ENCODE measurements around the gene CNKSR3.
A peak's percentile ranks its signal among the peaks of the same experiment; 100 is the strongest.

Gene CNKSR3

DNA sequence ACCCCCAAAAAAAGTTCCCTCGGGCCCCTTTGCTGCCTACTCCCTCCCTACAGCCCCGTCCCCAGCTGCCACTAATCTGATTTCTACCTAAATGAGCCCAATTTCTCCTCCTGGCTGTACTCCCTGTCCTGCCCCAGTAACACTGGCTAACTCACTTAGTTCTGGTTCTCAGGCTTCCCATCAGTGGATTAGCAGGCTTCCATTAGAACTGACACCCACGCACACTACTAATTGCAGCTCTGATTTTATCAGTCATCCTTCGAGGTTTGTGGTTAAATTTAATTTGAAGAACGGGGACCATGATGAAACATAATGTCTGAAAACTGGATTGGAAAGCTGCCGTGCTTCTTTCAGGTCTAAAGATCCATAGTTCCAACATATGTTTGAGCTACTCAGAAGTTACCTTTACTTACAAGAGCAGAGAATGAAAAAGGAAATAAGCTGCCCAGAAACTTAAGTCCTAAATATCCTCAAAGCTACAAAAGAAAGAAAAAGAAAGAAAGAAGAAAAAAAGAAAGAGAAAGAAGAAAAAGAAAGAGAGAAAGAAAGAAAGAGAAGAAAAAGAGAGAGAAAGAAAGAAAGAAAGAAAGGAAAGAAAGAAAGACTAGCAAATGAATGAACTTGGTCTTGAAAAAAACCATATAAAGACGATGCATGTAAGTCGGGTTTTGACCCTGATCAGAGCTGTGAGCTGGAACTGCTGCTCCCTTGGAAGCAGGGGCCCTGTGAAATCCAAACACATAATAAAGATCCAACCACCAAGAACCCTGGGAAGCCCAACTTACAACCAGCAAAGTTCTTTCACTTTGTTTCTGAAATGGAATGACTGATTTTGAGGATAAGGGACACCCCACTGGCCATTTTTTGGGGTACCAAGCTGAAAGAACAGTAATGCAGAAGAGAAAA lies 51.7 kb downstream of the CNKSR3 start:
- H3K4me3 ChIP-seq = no peak overlapping the region
- H3K36me3 ChIP-seq = no peaks in the 10 kb centered on the region
- TF ChIP-seq Cebpa-rat (IDR thresholded peaks at IDR 0.05) = no peak
- no peaks in the 10 kb centered on the region for H4K20me1 ChIP-seq
- no peaks in the 10 kb centered on the region for H3K4me1 ChIP-seq
- H3K27me3 ChIP-seq = no peaks in the 10 kb centered on the region
- no peak overlapping the region for H3K9ac ChIP-seq
- no peak overlapping the region for H3K4me2 ChIP-seq
- no peaks in the 10 kb centered on the region for H3K9me3 ChIP-seq
- no peak overlapping the region for H3K27ac ChIP-seq

DNA sequence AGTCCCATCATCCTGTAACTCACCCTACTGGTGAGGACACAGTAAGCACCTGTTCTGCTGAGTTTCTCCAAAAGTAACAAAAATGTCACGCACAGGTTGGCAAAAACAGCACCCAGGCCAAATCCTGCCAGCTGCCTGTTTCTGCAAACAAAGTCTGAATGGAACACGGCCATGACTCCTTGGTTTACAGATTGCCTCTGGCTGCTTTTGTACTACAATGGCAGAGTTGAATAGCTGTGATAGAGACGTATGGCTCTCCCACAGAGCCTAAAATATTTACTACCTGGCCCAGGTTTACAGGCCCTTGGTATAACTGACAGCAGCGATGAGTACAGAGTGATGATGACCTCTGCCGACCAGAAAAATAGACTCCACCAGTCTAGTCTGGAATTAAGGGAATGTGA lies 52.6 kb downstream of the CNKSR3 start:
- no peak overlapping the region for H3K27ac ChIP-seq
- H4K20me1 ChIP-seq = no peaks in the 10 kb centered on the region
- H3K4me2 ChIP-seq = no peak overlapping the region
- H3K4me3 ChIP-seq = no peak overlapping the region
- no peaks in the 10 kb centered on the region for H3K27me3 ChIP-seq
- H3K36me3 ChIP-seq = no peaks in the 10 kb centered on the region
- no peak for TF ChIP-seq Cebpa-rat (IDR thresholded peaks at IDR 0.05)
- H3K4me1 ChIP-seq = no peaks in the 10 kb centered on the region
- no peak overlapping the region for H3K9ac ChIP-seq
- H3K9me3 ChIP-seq = no peaks in the 10 kb centered on the region

DNA sequence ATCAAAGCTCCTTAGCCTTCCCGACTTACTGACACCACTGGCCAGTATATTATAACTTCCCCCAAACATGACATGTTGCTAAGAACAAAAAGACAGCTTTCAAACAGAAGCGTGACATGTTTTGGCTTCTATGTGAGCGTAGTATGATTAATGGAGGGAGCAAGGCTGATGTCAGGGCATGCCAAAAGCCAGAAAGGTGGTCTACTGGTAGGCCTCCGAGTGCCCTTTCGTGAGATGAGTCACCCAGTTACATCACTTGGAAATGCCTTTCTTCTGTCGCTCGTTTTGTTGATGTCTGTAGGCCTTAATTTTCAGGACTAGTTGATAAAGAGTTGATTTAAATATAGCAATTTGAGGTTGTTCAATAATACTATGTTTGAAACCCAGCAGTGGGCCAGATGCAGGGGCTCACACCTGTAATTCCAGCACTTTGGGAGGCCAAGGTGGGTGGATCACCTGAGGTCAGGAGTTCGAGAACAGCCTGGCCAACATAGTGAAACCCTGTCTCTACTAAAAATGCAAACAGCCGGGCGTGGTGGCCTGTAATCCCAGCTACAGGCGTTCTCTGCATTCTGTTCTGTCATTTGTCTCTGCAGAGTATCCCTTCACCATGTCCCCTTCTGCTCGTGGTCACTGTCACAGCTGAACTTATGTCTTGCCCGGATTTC lies 53.3 kb downstream of the CNKSR3 start:
- H3K4me3 ChIP-seq = no peak overlapping the region
- H3K4me1 ChIP-seq = no peaks in the 10 kb centered on the region
- no peaks in the 10 kb centered on the region for H4K20me1 ChIP-seq
- H3K27me3 ChIP-seq = no peaks in the 10 kb centered on the region
- no peak overlapping the region for H3K4me2 ChIP-seq
- TF ChIP-seq Cebpa-rat (IDR thresholded peaks at IDR 0.05) = no peak
- H3K36me3 ChIP-seq = no peaks in the 10 kb centered on the region
- no peaks in the 10 kb centered on the region for H3K9me3 ChIP-seq
- no peak overlapping the region for H3K9ac ChIP-seq
- no peak overlapping the region for H3K27ac ChIP-seq

DNA sequence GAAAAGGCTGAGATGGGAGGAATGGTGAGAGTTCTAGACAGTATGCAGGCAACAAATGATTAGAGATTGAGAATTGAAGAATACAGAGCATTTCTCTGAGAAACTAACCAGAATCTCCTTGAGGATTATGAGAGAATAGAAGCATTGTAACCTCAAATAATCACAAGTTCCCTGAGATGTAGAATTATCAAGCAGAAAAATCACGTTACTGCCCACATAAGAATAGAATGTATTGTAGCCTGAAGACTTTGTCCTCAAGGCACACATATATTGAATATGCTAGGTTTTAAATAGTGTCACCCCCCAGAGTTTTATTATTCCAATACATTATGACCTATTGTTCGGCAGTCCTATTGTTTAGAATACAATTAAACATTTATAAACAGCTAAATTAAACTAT lies 57.2 kb downstream of the CNKSR3 start:
- H3K27ac ChIP-seq = no peak overlapping the region
- H3K4me2 ChIP-seq = no peak overlapping the region
- 0 out of 2 replicates have a peak, but pooled peaks cover 12% of the 10 kb centered on the region for H3K36me3 ChIP-seq
- TF ChIP-seq Cebpa-rat (IDR thresholded peaks at IDR 0.05) = no peak
- H3K4me3 ChIP-seq = no peak overlapping the region
- peaks cover 4% of the 10 kb centered on the region for H3K4me1 ChIP-seq
- no peaks in the 10 kb centered on the region for H3K27me3 ChIP-seq
- no peak overlapping the region for H3K9ac ChIP-seq
- no peaks in the 10 kb centered on the region for H3K9me3 ChIP-seq
- no peaks in the 10 kb centered on the region for H4K20me1 ChIP-seq

DNA sequence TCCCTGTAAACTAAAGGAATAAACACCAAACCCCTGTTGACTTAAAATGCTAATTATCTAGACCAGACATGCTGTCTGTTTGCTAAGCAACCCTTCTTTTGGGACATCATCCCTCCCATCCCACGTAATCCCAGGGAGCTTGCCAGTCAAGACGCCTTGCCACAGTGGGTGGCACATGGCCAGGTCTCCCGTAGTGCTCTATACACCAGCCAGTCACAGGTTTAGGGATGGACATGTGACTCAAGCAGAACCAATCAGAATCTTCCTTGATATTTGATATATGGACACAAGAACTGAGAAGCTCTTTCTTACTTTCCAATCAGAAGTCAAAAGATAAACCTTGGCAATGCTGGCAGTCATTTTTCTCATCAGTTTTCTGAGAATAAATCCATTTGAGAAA lies 60.0 kb downstream of the CNKSR3 start:
- Histone ChIP-seq H3K4me1 (peaks cover 17% of the 10 kb centered on the region), H4K20me1 (no peaks in the 10 kb centered on the region), H3K4me3 (no peak overlapping the region), H3K27me3 (no peaks in the 10 kb centered on the region), H3K9me3 (no peaks in the 10 kb centered on the region), H3K36me3 (0 out of 2 replicates have a peak, but pooled peaks cover 12% of the 10 kb centered on the region), H3K4me2 (no peak overlapping the region), H3K9ac (no peak overlapping the region), H3K27ac (no peak overlapping the region)
- no peak for TF ChIP-seq Cebpa-rat (IDR thresholded peaks at IDR 0.05)

DNA sequence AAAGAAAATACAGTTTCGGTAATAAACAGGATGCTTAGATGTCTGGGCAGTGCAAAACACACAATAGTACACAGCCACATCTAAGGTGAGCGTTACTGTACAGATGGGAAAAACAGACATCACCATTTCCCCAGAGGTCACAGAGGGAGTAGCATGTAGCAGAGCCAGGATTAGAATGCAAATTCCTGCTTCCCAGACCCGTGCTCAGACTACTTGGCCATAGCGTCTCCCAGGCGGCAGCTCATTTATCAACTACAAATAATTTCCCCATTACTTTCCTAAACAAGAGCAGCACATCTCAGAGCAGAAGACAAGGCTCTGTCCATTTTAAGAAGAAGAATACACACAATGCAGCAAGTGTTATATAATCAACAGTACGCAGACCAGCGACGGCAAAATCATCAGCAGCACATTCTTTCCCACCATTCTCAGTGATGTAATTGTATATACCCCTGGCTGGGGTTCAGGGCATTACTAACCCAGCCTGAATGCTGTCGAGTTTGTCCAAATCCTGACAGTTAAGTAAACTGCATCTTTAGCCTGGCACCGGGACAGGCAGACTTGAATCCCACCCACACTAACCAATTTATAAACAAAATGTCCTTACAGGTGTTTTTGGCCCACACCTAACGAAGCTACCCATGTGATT lies 61.9 kb downstream of the CNKSR3 start:
- no peak overlapping the region for H3K9ac ChIP-seq
- H3K4me3 ChIP-seq = no peak overlapping the region
- H4K20me1 ChIP-seq = no peaks in the 10 kb centered on the region
- no peak for TF ChIP-seq Cebpa-rat (IDR thresholded peaks at IDR 0.05)
- no peak overlapping the region for H3K27ac ChIP-seq
- peak overlapping the region; percentile 56 for H3K4me2 ChIP-seq
- H3K9me3 ChIP-seq = no peaks in the 10 kb centered on the region
- H3K4me1 ChIP-seq = peaks cover 17% of the 10 kb centered on the region
- no peaks in the 10 kb centered on the region for H3K27me3 ChIP-seq
- 0 out of 2 replicates have a peak, but pooled peaks cover 12% of the 10 kb centered on the region for H3K36me3 ChIP-seq

DNA sequence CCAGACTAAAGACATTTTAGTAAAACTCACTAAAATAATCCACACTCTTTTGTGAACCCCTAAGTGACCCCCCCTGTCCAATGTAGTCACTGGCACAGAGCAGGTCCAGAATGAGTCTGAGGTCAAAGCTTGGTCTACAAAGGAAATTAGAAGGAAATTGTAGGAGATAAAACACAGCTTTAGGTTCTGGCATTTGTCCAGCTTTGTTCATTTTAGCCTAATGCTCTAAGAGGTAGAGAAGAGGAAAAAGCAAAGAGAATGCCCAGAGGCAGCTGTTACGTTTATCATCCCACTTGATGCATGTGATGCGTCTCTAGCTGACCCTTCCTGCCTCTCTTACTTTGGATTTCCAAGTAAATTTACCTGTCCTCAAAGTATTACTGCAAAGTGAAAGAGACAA lies 62.5 kb downstream of the CNKSR3 start:
- no peak overlapping the region for H3K27ac ChIP-seq
- no peak for TF ChIP-seq Cebpa-rat (IDR thresholded peaks at IDR 0.05)
- H3K9ac ChIP-seq = no peak overlapping the region
- H3K4me3 ChIP-seq = no peak overlapping the region
- peak overlapping the region; percentile 56 for H3K4me2 ChIP-seq
- H4K20me1 ChIP-seq = no peaks in the 10 kb centered on the region
- H3K27me3 ChIP-seq = no peaks in the 10 kb centered on the region
- peaks cover 17% of the 10 kb centered on the region for H3K4me1 ChIP-seq
- no peaks in the 10 kb centered on the region for H3K9me3 ChIP-seq
- H3K36me3 ChIP-seq = 0 out of 2 replicates have a peak, but pooled peaks cover 12% of the 10 kb centered on the region

DNA sequence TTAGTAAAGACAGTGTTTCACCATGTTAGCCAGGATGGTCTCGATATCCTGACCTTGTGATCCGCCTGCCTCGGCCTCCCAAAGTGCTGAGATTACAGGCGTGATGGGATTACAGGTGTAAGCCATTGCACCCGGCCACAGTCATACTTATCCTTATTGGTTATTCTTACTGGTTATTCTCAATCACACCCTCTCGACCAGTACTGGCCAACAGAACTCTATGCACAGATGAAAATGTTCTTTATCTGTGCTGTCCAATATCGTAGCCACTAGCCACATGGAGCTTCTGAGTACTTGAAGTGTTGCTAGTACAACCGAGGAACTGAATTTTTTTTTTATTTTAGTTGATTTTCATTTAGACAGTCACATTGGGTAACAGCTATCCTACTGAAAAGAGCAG lies 63.5 kb downstream of the CNKSR3 start:
- no peak for TF ChIP-seq Cebpa-rat (IDR thresholded peaks at IDR 0.05)
- H3K27ac ChIP-seq = no peak overlapping the region
- no peak overlapping the region; the same call in 1 of the 2 replicates for H3K4me2 ChIP-seq
- no peaks in the 10 kb centered on the region for H3K9me3 ChIP-seq
- peaks cover 15% of the 10 kb centered on the region; the same call in 1 of the 2 replicates for H3K36me3 ChIP-seq
- no peak overlapping the region for H3K9ac ChIP-seq
- peaks cover 17% of the 10 kb centered on the region for H3K4me1 ChIP-seq
- no peaks in the 10 kb centered on the region for H3K27me3 ChIP-seq
- H4K20me1 ChIP-seq = no peaks in the 10 kb centered on the region
- H3K4me3 ChIP-seq = no peak overlapping the region

DNA sequence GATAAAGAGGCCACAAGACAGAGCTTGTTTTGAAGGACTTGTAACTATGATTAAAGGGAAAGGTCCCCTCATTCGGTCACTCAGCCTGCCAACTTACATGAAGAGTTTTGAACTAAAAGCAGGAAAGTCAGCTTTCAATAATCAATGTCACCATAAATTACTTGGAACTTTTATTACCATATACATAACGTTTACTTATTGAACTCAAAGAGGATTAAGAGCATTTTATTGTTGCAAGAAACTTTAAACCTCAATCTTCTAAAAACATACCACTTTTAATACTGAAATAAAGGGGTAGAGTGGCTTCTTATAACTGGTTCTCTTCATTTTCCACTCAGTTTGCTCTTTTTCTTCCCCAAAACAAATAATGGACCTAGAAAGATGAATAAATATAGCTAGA lies 65.1 kb downstream of the CNKSR3 start:
- no peaks in the 10 kb centered on the region for H3K27me3 ChIP-seq
- H3K27ac ChIP-seq = no peak overlapping the region
- no peak overlapping the region for H3K9ac ChIP-seq

DNA sequence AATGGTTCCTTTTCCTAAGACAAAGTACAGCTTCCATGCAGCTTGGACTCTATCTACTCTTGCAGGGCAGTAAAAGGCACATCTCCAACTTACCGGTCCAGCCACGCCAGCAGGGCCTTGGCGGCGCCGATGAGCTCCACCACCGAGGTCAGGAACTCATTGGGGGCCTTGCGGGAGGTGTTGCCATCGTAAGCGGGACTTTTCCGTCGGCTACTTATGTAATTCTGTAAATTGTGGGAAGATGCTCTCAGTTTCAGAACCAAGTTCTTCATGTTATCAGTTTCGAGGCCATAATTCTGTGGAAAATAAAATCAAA lies 68.5 kb downstream of the CNKSR3 start:
- H3K9me3 ChIP-seq = no peaks in the 10 kb centered on the region
- H3K4me3 ChIP-seq = no peak overlapping the region
- H3K4me1 ChIP-seq = no peaks in the 10 kb centered on the region
- peaks cover 9% of the 10 kb centered on the region; the same call in 1 of the 2 replicates for H3K36me3 ChIP-seq
- H3K9ac ChIP-seq = no peak overlapping the region
- H4K20me1 ChIP-seq = no peaks in the 10 kb centered on the region
- no peaks in the 10 kb centered on the region for H3K27me3 ChIP-seq
- no peak for TF ChIP-seq Cebpa-rat (IDR thresholded peaks at IDR 0.05)
- no peak overlapping the region for H3K4me2 ChIP-seq
- H3K27ac ChIP-seq = no peak overlapping the region

More for the DNA sequence above, 65.1 kb downstream of the CNKSR3 start:
- no peaks in the 10 kb centered on the region for H3K9me3 ChIP-seq
- H4K20me1 ChIP-seq = no peaks in the 10 kb centered on the region
- H3K4me1 ChIP-seq = peaks cover 17% of the 10 kb centered on the region
- H3K4me3 ChIP-seq = no peak overlapping the region
- H3K4me2 ChIP-seq = no peak overlapping the region
- H3K36me3 ChIP-seq = peaks cover 21% of the 10 kb centered on the region; the same call in 1 of the 2 replicates
- no peak for TF ChIP-seq Cebpa-rat (IDR thresholded peaks at IDR 0.05)

Measured in BLaER1 (cell line).